ENCODE measurements around the gene TMEM53.

Gene TMEM53

GRCh38 chr1:44698138-44698537, 23.9 kb upstream of the TMEM53 start:
- no peak for DNase-seq (ENCODE audit: low read depth in 2 of 2)

DNA sequence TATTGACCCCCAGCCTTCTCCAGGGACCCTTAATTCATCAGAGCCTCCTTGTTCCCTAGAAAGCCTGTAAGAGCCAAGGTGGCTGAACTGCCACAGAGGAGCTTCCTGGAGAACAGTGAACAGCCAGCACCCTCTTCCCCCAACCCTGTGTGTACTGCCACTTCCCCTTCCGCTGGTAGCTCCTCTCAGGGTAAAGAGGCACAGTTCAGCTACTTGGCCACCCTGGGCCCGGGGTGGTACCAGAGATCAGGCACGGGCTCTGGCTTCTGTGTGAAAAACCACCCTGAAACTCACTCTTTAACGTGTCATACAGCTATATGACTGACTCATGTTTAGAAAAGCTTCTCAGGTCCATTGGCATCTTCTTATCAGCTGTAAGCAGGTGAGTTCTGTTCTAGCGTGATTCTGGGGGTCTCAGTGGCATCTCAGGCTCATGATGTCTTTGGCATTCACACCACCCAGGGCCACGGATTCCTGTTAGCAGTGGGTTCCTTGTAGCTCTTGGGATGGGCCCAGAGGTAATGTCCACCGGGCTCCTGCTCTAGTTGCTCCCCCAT, 22.6 kb upstream of the TMEM53 start:
- peak in 1 of 2 donors; percentile 15 for DNase-seq (ENCODE audit: low read depth in 2 of 2)

GRCh38 chr1:44696101-44696500, 21.8 kb upstream of the TMEM53 start:
- no peak for DNase-seq (ENCODE audit: low read depth in 2 of 2)

GRCh38 chr1:44695671-44696070, 21.4 kb upstream of the TMEM53 start:
- DNase-seq (ENCODE audit: low read depth in 2 of 2): no peak

- DNase-seq (ENCODE audit: low read depth in 2 of 2): no peak
Measured at GRCh38 chr1:44694863-44695478, 20.7 kb upstream of the TMEM53 start.

DNA sequence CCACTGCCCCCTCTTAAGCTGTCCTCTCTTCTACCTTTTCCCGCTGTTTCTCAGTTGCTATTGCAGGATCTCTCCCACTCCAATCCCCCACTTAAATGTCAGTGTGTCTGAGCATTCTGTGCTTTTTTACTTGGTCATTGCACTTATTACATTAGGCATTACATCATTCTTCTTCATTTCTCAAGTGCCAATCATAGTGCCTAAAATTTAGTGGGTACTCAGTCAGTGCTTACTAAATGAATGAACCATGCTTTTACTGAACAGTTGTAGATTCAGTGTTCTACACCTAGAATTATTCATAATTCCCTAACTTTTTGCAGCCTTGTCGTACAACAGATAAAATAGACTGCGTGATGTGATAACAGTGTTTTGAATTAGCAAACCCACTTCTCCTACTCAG, 19.6 kb upstream of the TMEM53 start:
- DNase-seq (ENCODE audit: low read depth in 2 of 2): no peak

DNA sequence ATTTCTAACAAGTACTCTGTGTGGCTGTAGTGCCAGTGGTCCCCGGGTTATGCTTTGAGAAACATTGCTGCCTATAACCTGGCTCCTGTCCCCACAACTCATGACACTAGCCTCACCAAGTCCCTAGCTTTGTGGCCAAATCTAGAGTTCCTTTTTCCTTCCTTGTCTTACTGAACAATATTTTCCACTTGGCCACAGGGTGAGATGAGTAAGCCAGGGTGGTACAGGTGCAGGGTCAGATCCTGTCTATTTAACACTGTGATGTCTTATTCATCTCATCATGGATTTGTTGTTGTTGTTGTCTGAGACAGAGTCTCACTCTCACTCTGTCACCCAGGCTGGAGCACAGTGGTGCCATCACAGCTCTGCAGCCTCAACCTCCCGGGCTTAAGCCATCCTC, 18.9 kb upstream of the TMEM53 start:
- no peak for DNase-seq (ENCODE audit: low read depth in 2 of 2)

GRCh38 chr1:44689447-44689765, 15.1 kb upstream of the TMEM53 start:
- DNase-seq (ENCODE audit: low read depth in 2 of 2): no peak

DNA sequence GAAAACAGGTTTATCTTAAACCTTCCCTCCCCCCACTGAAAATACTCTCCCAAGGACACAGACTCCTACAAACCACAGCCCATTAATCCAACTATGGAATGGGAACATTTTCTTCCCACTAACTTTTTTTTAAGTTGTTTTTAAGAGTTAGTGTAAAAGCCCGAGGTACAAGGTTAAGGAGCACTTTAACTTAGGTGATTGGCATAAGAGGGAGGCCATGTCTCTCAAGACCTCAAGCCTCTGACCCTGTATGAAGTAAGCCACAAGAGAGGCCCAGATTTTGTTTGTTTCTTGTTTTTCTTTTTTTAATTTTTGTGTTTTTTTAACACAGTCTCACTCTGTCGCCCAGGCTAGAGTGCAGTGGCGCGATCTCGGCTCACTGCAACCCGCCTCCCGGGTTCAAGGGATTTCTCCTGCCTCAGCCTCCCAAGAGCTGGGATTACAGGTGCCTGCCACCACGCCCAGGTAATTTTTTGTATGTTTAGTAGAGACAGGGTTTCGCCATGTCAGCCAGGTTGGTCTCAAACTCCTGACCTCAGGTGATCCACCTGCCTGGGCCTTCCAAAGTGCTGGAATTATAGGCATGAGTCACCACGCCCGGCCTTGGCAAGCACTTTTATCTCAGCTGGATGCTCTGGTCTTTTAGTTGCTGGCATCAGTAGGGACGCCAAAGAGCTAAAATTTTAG, 14.6 kb upstream of the TMEM53 start:
- DNase-seq (ENCODE audit: low read depth in 2 of 2): no peak

DNA sequence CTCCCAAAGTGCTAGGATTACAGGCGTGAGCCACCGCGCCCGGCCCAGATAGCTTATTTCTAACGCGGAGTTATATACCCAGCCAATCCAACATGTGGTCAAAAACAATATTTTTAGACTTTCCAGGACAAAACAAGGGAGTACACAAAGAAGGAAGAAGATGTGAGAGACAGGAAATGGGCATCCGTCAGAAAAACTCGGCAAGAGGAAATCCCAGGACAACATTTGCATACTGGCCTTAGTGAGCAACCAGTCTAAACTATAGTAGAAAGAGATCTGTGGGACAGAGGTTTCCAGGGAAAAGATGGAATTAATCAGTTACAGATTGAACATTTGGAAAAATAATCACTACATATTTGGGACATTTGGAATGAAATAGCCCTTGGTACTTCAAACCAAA, 11.6 kb upstream of the TMEM53 start:
- DNase-seq (ENCODE audit: low read depth in 2 of 2): no peak

GRCh38 chr1:44685218-44685617, 10.9 kb upstream of the TMEM53 start:
- no peak for DNase-seq (ENCODE audit: low read depth in 2 of 2)

DNA sequence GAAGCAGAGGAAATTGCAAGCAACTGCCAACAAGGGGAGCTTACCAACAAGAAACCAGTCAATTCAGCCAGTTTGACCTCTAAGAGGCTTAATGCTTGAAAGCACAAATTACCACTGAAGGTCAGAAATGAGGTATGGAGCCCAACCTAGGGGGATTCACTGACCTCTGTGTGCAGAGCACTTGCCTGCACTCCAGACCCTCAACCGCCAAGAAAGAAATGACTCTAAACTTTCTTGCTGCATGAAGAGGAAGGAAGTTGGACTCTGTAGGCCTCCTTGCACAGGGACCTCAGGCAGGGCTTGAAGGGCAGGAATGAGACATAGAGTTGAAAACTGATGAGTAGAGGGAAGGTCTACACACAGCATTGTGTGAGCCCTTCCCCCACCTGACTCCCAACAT, 10.2 kb upstream of the TMEM53 start:
- no peak for DNase-seq (ENCODE audit: low read depth in 2 of 2)

- DNase-seq (ENCODE audit: low read depth in 2 of 2): no peak
Measured at GRCh38 chr1:44682883-44683265, 8.6 kb upstream of the TMEM53 start.

- DNase-seq (ENCODE audit: low read depth in 2 of 2): no peak
Measured at GRCh38 chr1:44681905-44682882, 7.9 kb upstream of the TMEM53 start.

GRCh38 chr1:44679468-44679867, 5.2 kb upstream of the TMEM53 start:
- DNase-seq (ENCODE audit: low read depth in 2 of 2): no peak

GRCh38 chr1:44678626-44679025, 4.3 kb upstream of the TMEM53 start:
- DNase-seq (ENCODE audit: low read depth in 2 of 2): no peak

- no peak for DNase-seq (ENCODE audit: low read depth in 2 of 2)
Measured at GRCh38 chr1:44678120-44678519, 3.8 kb upstream of the TMEM53 start.

GRCh38 chr1:44677201-44677766, 3.0 kb upstream of the TMEM53 start:
- no peak for DNase-seq (ENCODE audit: low read depth in 2 of 2)

GRCh38 chr1:44676484-44677200, 2.4 kb upstream of the TMEM53 start:
- DNase-seq (ENCODE audit: low read depth in 2 of 2): no peak

DNA sequence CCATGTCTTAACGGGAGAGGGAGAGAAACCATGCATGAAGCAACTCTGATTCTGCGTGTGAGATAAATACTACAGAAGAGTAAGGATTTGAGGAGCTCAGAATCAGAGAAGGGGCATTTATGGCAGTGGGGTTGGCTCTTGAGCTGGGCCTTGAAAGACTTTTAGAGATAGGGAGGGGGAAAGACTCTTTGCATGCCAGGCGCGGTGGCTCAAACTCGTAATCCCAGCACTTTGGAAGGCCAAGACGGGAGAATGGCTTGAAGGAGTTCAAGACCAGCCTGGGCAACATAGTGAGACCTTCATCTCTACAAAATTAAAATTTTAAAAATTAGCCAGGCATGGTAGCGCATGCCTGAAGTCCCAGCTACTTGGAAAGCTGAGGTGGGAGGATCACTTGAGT, 905 bp upstream of the TMEM53 start:
- no peak for DNase-seq (ENCODE audit: low read depth in 2 of 2)

GRCh38 chr1:44673675-44674112, 587 bp downstream of the TMEM53 start:
- no peak for DNase-seq (ENCODE audit: low read depth in 2 of 2)

Measured in stimulated activated CD4-positive, alpha-beta T cell treated with anti-CD3 and anti-CD28 coated beads, Interleukin-4, amount 100 ng/mL, for 48 hours (primary cell).